ENCODE measurements around the gene AP2A2. TPM values are rescaled to one million over a fixed set of nuclear protein-coding genes. Genes with fewer than 3 reads are reported as not detected.

The AP2A2 gene
- total and polyA plus RNA-seq, 2 of the 4 experiments (the other 2 are of a cell fraction) = 19.9 to 49.0 TPM

DNA sequence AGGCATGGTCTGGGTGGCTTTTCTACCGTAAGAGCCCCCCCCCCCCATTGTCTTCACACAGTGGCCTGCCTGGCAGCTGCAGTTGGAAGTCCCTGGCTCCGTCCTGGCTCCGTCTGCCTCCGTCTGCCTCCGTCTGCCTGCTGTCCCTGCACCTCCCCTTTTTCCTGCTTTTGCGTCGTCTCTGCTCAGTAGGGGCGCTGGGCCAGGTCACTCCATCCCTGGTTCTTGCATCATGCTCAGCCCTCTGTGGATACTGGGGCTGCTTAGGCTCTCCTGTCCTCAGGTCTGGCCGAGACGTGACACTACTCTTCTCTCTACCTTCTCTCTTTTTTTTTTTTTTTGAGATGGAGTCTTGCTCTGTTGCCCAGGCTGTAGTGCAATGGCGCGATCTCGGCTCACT lies 27.8 kb downstream of the AP2A2 start:
- 73% methylated on average over 2 of the region's 13 CpGs; no CpG with 5 or more reads in 1 of the 2 experiments for WGBS, 2 experiments (ENCODE audit: extremely low coverage in 2 of 2, insufficient read length in 1 of 2)

More for the DNA sequence above, 27.8 kb downstream of the AP2A2 start:
- no peak overlapping the region for H3K9ac ChIP-seq (ENCODE audit: low read depth, low read length)
- ATAC-seq (ENCODE audit: low read depth) (no peak), DNase-seq (no peak)
- H3K4me3 ChIP-seq (ENCODE audit: insufficient read depth, low read depth, low read length) = no peak overlapping the region
- H3K23ac ChIP-seq (ENCODE audit: low read depth, low read length) = no peak overlapping the region
- H3K4me1 ChIP-seq (ENCODE audit: control insufficient read depth, insufficient read depth, low read length) = peaks cover 15% of the 10 kb centered on the region
- H4K91ac ChIP-seq (ENCODE audit: insufficient read depth, low read depth, low read length) = no peak overlapping the region
- no peak overlapping the region for H4K8ac ChIP-seq (ENCODE audit: low read depth in 2 of 2, low read length in 2 of 2)
- no peak overlapping the region for H3K56ac ChIP-seq (ENCODE audit: extremely low read depth, insufficient read depth, low read length)
- intact Hi-C loops (cut with micrococcal nuclease) = no loop called here
- no peak overlapping the region for H2BK120ac ChIP-seq (ENCODE audit: low read depth, low read length)
- no peak overlapping the region for H3K14ac ChIP-seq (replicated peaks; ENCODE audit: low read depth, low read length)
- no peak overlapping the region for H3K27ac ChIP-seq (ENCODE audit: insufficient read depth, low read length)
- peaks cover 18% of the 10 kb centered on the region; the same call in 1 of the 2 replicates for H3K9me1 ChIP-seq (ENCODE audit: insufficient read depth, low read length)
- H3K27me3 ChIP-seq (ENCODE audit: control insufficient read depth, insufficient read depth, low read length) = no peaks in the 10 kb centered on the region
- H3K18ac ChIP-seq (ENCODE audit: low read depth, low read length) = no peak overlapping the region
- TF ChIP-seq SMC3 (IDR thresholded peaks at IDR 0.05; ENCODE audit: low read depth, low read length) = no peak
- no peak for TF ChIP-seq CEBPB (IDR thresholded peaks at IDR 0.05; ENCODE audit: low read depth, low read length)
- TF ChIP-seq, protein P1, sequence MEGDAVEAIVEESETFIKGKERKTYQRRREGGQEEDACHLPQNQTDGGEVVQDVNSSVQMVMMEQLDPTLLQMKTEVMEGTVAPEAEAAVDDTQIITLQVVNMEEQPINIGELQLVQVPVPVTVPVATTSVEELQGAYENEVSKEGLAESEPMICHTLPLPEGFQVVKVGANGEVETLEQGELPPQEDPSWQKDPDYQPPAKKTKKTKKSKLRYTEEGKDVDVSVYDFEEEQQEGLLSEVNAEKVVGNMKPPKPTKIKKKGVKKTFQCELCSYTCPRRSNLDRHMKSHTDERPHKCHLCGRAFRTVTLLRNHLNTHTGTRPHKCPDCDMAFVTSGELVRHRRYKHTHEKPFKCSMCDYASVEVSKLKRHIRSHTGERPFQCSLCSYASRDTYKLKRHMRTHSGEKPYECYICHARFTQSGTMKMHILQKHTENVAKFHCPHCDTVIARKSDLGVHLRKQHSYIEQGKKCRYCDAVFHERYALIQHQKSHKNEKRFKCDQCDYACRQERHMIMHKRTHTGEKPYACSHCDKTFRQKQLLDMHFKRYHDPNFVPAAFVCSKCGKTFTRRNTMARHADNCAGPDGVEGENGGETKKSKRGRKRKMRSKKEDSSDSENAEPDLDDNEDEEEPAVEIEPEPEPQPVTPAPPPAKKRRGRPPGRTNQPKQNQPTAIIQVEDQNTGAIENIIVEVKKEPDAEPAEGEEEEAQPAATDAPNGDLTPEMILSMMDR (conservative IDR thresholded peaks at IDR 0.05; ENCODE audit: low read depth, low read length) = no peak
- no peak for TF ChIP-seq CHD1 (IDR thresholded peaks at IDR 0.05; ENCODE audit: low read depth, low read length)
- TF ChIP-seq MAFK (IDR thresholded peaks at IDR 0.05; ENCODE audit: low read depth, low read length) = no peak
- TF ChIP-seq MAZ (IDR thresholded peaks at IDR 0.05; ENCODE audit: borderline replicate concordance, low read depth, low read length) = no peak
- no peak for TF ChIP-seq RAD21 (IDR thresholded peaks at IDR 0.05; ENCODE audit: low read length)
- TF ChIP-seq POLR2A (IDR thresholded peaks at IDR 0.05; ENCODE audit: low read depth, low read length) = no peak
- TF ChIP-seq RCOR1 (IDR thresholded peaks at IDR 0.05; ENCODE audit: insufficient replicate concordance, low read length) = no peak
- no peak for TF ChIP-seq BHLHE40 (IDR thresholded peaks at IDR 0.05; ENCODE audit: low read depth, low read length)
- dilution Hi-C loops (cut with HindIII; ENCODE audit: low sequenced_read_pairs, unreplicated experiment) = no loop called here
- peaks cover 9% of the 10 kb centered on the region; the same call in 1 of the 2 replicates for H3K36me3 ChIP-seq (ENCODE audit: control insufficient read depth, insufficient read depth, low read length)
- H2AK5ac ChIP-seq (ENCODE audit: low read depth, low read length) = no peak overlapping the region
- H3K9me3 ChIP-seq (ENCODE audit: control insufficient read depth, insufficient read depth, low read length) = no peaks in the 10 kb centered on the region
- no peak overlapping the region for H4K5ac ChIP-seq (ENCODE audit: low read depth, low read length)
- H2BK20ac ChIP-seq (ENCODE audit: low read depth, low read length) = no peak overlapping the region
- no peak overlapping the region for H2AK9ac ChIP-seq (replicated peaks; ENCODE audit: low read depth, low read length, poor library complexity)
- in situ Hi-C loops (cut with MboI; ENCODE audit: low sequenced_read_pairs) = no loop called here
- ChIA-PET CTCF (no interaction called here), POLR2A (ENCODE audit: unreplicated experiment) (no interaction called here)
- no peak overlapping the region for H2AFZ ChIP-seq (replicated peaks; ENCODE audit: low read length, poor library complexity)
- no peak overlapping the region for H2BK15ac ChIP-seq (ENCODE audit: low read depth, low read length)
- H3K79me1 ChIP-seq (ENCODE audit: low read depth in 1 of 2, low read length in 2 of 2) = peaks cover 23 to 78% of the 10 kb centered on the region in 2 experiments
- no TSS peak for BruUV-seq (replicated peaks)
- peaks cover 63% of the 10 kb centered on the region for H4K20me1 ChIP-seq (ENCODE audit: insufficient read depth, low read length)
- H3K4ac ChIP-seq (ENCODE audit: low read depth, low read length) = no peak overlapping the region
- H3K4me2 ChIP-seq (ENCODE audit: low read depth, low read length) = no peak overlapping the region
- no peak overlapping the region for H2BK5ac ChIP-seq (ENCODE audit: low read depth, low read length, poor library complexity, severe bottlenecking)

All from IMR-90 (cell line).